Astrocyte (in vitro differentiated cells and primary cell): Measurements from ENCODE around the gene GDNF.

ENCODE experiments used
- EZH2 ChIP-seq: IDR thresholded peaks from 2 replicates; pipeline ENCODE4 v1.6.1; 2012; ENCODE audit warnings: mild to moderate bottlenecking, low read length, inconsistent platforms; ENCODE audit not compliant: insufficient read depth
- TF ChIP-seq, protein P1 (sequence below): IDR thresholded peaks from 2 replicates; pipeline ENCODE4 v1.5.1; 2011; ENCODE audit warnings: low read depth, mild to moderate bottlenecking, inconsistent platforms, low read length, moderate library complexity; ENCODE audit not compliant: insufficient read depth

DNA sequence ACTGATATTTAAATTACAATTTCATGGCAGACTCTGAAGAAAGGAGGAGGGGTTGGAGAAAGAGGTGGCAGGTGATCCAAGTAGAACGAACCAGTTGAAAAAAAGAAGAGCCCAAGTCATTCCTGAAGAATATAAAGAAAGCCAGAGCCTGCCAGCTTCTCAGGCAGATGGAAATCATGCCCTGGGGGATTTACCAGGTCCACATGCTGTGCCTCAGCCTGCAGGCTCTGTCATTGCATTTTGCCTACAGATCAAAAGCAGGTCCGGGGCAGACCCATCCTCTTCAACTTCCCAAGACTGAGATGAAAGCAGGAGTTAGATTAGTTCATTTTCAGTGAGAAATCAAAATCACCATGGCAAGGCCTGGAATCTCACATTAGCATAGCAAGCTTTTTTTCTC lies 48.5 kb downstream of the GDNF start:
- TF ChIP-seq, protein P1, sequence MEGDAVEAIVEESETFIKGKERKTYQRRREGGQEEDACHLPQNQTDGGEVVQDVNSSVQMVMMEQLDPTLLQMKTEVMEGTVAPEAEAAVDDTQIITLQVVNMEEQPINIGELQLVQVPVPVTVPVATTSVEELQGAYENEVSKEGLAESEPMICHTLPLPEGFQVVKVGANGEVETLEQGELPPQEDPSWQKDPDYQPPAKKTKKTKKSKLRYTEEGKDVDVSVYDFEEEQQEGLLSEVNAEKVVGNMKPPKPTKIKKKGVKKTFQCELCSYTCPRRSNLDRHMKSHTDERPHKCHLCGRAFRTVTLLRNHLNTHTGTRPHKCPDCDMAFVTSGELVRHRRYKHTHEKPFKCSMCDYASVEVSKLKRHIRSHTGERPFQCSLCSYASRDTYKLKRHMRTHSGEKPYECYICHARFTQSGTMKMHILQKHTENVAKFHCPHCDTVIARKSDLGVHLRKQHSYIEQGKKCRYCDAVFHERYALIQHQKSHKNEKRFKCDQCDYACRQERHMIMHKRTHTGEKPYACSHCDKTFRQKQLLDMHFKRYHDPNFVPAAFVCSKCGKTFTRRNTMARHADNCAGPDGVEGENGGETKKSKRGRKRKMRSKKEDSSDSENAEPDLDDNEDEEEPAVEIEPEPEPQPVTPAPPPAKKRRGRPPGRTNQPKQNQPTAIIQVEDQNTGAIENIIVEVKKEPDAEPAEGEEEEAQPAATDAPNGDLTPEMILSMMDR: no peak
- no peak for TF ChIP-seq EZH2
